ENCODE measurements around the gene PRAC2.

- TF ChIP-seq, protein P1, sequence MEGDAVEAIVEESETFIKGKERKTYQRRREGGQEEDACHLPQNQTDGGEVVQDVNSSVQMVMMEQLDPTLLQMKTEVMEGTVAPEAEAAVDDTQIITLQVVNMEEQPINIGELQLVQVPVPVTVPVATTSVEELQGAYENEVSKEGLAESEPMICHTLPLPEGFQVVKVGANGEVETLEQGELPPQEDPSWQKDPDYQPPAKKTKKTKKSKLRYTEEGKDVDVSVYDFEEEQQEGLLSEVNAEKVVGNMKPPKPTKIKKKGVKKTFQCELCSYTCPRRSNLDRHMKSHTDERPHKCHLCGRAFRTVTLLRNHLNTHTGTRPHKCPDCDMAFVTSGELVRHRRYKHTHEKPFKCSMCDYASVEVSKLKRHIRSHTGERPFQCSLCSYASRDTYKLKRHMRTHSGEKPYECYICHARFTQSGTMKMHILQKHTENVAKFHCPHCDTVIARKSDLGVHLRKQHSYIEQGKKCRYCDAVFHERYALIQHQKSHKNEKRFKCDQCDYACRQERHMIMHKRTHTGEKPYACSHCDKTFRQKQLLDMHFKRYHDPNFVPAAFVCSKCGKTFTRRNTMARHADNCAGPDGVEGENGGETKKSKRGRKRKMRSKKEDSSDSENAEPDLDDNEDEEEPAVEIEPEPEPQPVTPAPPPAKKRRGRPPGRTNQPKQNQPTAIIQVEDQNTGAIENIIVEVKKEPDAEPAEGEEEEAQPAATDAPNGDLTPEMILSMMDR (IDR thresholded peaks at IDR 0.05 in 2 of 3, conservative IDR thresholded peaks at IDR 0.05 in 1 of 3; ENCODE audit: borderline replicate concordance in 1 of 3, insufficient read depth in 1 of 3, low read depth in 2 of 3, low read length in 2 of 3), result peak in 1 of 3 experiments; percentile 37; a peak in 2 of 6 replicates
- no peak for TF ChIP-seq POLR2AphosphoS5 (IDR thresholded peaks at IDR 0.05; ENCODE audit: low read depth, low read length)
- no peak for TF ChIP-seq POLR2A (IDR thresholded peaks at IDR 0.05; ENCODE audit: borderline replicate concordance, extremely low read depth, insufficient read depth, insufficient read length)
- no peak for TF ChIP-seq EZH2 (IDR thresholded peaks at IDR 0.05)
- TF ChIP-seq EZH2phosphoT487 (IDR thresholded peaks at IDR 0.05; ENCODE audit: borderline replicate concordance), result no peak
- TF ChIP-seq TCF7L2 (IDR thresholded peaks at IDR 0.05; ENCODE audit: borderline replicate concordance, extremely low read depth, insufficient read depth, insufficient read length), result no peak
- no peak for TF ChIP-seq YY1 (IDR thresholded peaks at IDR 0.05; ENCODE audit: extremely low read depth, insufficient replicate concordance, low read depth, low read length)
- TF ChIP-seq, protein P2, sequence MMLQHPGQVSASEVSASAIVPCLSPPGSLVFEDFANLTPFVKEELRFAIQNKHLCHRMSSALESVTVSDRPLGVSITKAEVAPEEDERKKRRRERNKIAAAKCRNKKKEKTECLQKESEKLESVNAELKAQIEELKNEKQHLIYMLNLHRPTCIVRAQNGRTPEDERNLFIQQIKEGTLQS (IDR thresholded peaks at IDR 0.05), result no peak
Observed at GRCh38 chr17:48767263-48767774, 44.3 kb downstream of the PRAC2 start.
